H9 (cell line): ENCODE measurements around the gene AFDN. TPM values are rescaled to one million over a fixed set of nuclear protein-coding genes. Genes with fewer than 3 reads are reported as not detected.

Source experiments
- DNase-seq: peaks from one replicate; pipeline ENCODE4 v3.0.0-alpha.2; 2017
- H2AFZ ChIP-seq: one replicate; pipeline ENCODE4 v1.6.1; 2013; ENCODE audit warnings: mild to moderate bottlenecking, low read length, control low read depth, moderate library complexity
- H2AK5ac ChIP-seq: 2 replicates; pipeline ENCODE4 v1.6.1; 2013; ENCODE audit warnings: low read length, control low read depth, mixed read lengths; ENCODE audit not compliant: insufficient read length
- H2BK120ac ChIP-seq: one replicate; pipeline ENCODE4 v1.6.1; 2013; ENCODE audit warnings: low read depth, mild to moderate bottlenecking, low read length, control low read depth, inconsistent platforms; ENCODE audit not compliant: poor library complexity, severe bottlenecking
- H2BK12ac ChIP-seq: 2 replicates; pipeline ENCODE4 v1.6.1; 2013; ENCODE audit warnings: low read length, control low read depth, mixed read lengths, low read depth; ENCODE audit not compliant: insufficient read length
- H2BK15ac ChIP-seq: 2 replicates; pipeline ENCODE4 v1.6.1; 2013; ENCODE audit warnings: low read depth, low read length, control low read depth
- H2BK20ac ChIP-seq: one replicate; pipeline ENCODE4 v1.6.1; 2013; ENCODE audit warnings: low read depth, mild to moderate bottlenecking, low read length, control low read depth, inconsistent platforms; ENCODE audit not compliant: poor library complexity, severe bottlenecking
- H2BK5ac ChIP-seq: 2 replicates; pipeline ENCODE4 v1.6.1; 2013; ENCODE audit warnings: low read length, control low read depth, mixed read lengths; ENCODE audit not compliant: insufficient read length
- H3K14ac ChIP-seq: 2 replicates; pipeline ENCODE4 v1.6.1; 2013; ENCODE audit warnings: low read length, control low read depth; ENCODE audit not compliant: insufficient read depth
- H3K18ac ChIP-seq: 2 replicates; pipeline ENCODE4 v1.6.1; 2013; ENCODE audit warnings: low read depth, mild to moderate bottlenecking, mixed read lengths, low read length, control low read depth; ENCODE audit not compliant: insufficient read length
- H3K23ac ChIP-seq: 2 replicates; pipeline ENCODE4 v1.6.1; 2013; ENCODE audit warnings: low read length, control low read depth, mixed read lengths, low read depth; ENCODE audit not compliant: insufficient read length
- H3K23me2 ChIP-seq: 2 replicates; pipeline ENCODE4 v1.6.1; 2013; ENCODE audit warnings: low read depth, mild to moderate bottlenecking, mixed read lengths, low read length, control low read depth; ENCODE audit not compliant: insufficient read length, poor library complexity, severe bottlenecking
- H3K27ac ChIP-seq: 2 replicates; pipeline ENCODE4 v1.5.1; 2013; ENCODE audit warnings: low read length, control low read depth, mixed read lengths, low read depth; ENCODE audit not compliant: insufficient read length
- H3K27me3 ChIP-seq: 2 replicates; pipeline ENCODE4 v1.6.1; 2013; ENCODE audit warnings: low read length, control low read depth, inconsistent platforms; ENCODE audit not compliant: insufficient read depth
- H3K4ac ChIP-seq: 2 replicates; pipeline ENCODE4 v1.6.1; 2013; ENCODE audit warnings: low read depth, mild to moderate bottlenecking, control low read depth, inconsistent platforms, low read length, moderate library complexity
- H3K4me1 ChIP-seq: 2 replicates; pipeline ENCODE4 v1.6.1; 2013; ENCODE audit warnings: low read length, control low read depth, inconsistent platforms; ENCODE audit not compliant: insufficient read depth
- H3K4me2 ChIP-seq: 2 replicates; pipeline ENCODE4 v1.6.1; 2013; ENCODE audit warnings: low read length, control low read depth, mixed read lengths; ENCODE audit not compliant: insufficient read length, insufficient read depth
- H3K56ac ChIP-seq: 2 replicates; pipeline ENCODE4 v1.6.1; 2013; ENCODE audit warnings: low read depth, mild to moderate bottlenecking, mixed read lengths, low read length, control low read depth; ENCODE audit not compliant: insufficient read length
- H3K79me1 ChIP-seq: 2 replicates; pipeline ENCODE4 v1.6.1; 2013; ENCODE audit warnings: low read depth, mild to moderate bottlenecking, moderate library complexity, low read length, control low read depth, inconsistent platforms; ENCODE audit not compliant: insufficient read depth, poor library complexity, severe bottlenecking
- H3K79me2 ChIP-seq: 2 replicates; pipeline ENCODE4 v1.6.1; 2013; ENCODE audit warnings: low read length, control low read depth, inconsistent platforms; ENCODE audit not compliant: insufficient read depth
- H3K9ac ChIP-seq: 2 replicates; pipeline ENCODE4 v1.6.1; 2013; ENCODE audit warnings: low read length, control low read depth, mixed read lengths; ENCODE audit not compliant: insufficient read length; ENCODE audit errors: extremely low read depth
- H3K9me3 ChIP-seq: one replicate; pipeline ENCODE4 v1.6.1; 2013; ENCODE audit warnings: low read depth, low read length, inconsistent platforms; ENCODE audit not compliant: control insufficient read depth
- H3T11ph ChIP-seq: one replicate; pipeline ENCODE4 v1.6.1; 2013; ENCODE audit warnings: mild to moderate bottlenecking, low read length, control low read depth, inconsistent platforms
- H4K20me1 ChIP-seq: one replicate; pipeline ENCODE4 v1.6.1; 2013; ENCODE audit not compliant: control insufficient read depth, insufficient read length, insufficient read depth
- H4K5ac ChIP-seq: 2 replicates; pipeline ENCODE4 v1.6.1; 2013; ENCODE audit warnings: low read depth, mild to moderate bottlenecking, mixed read lengths, low read length, control low read depth; ENCODE audit not compliant: insufficient read length
- H4K8ac ChIP-seq: replicated peaks from 2 replicates; pipeline ENCODE4 v1.6.1; 2013; ENCODE audit warnings: low read length, control low read depth, mixed read lengths, low read depth; ENCODE audit not compliant: insufficient read length
- H4K91ac ChIP-seq: 2 replicates; pipeline ENCODE4 v1.6.1; 2013; ENCODE audit warnings: low read depth, mild to moderate bottlenecking, moderate library complexity, mixed read lengths, low read length, control low read depth; ENCODE audit not compliant: insufficient read length
- H3K27ac Mint-ChIP-seq, 3 experiments: 2 replicates in 2 of 3; 3 replicates in 1 of 3; pipeline ENCODE4 v1.8.0; 2020 to 2021; ENCODE audit warnings: mixed read lengths in 3 of 3, mild to moderate bottlenecking in 1 of 3, moderate library complexity in 1 of 3
- H3K27me3 Mint-ChIP-seq: 2 replicates; pipeline ENCODE4 v1.8.0; 2021; ENCODE audit warnings: low read depth, mild to moderate bottlenecking, moderate library complexity, mixed read lengths
- H3K36me3 Mint-ChIP-seq, 3 experiments: 2 replicates in 2 of 3; 3 replicates in 1 of 3; pipeline ENCODE4 v1.8.0; 2020 to 2021; ENCODE audit warnings: low read depth in 3 of 3, mixed read lengths in 3 of 3; ENCODE audit not compliant: insufficient read depth in 1 of 3
- H3K4me1 Mint-ChIP-seq, 2 experiments: 2 replicates each; pipeline ENCODE4 v1.8.0; 2020; ENCODE audit warnings: mixed read lengths in 2 of 2
- H3K4me3 Mint-ChIP-seq, 2 experiments: 2 replicates in 1 of 2; 3 replicates in 1 of 2; pipeline ENCODE4 v1.8.0; 2020 to 2021; ENCODE audit warnings: mild to moderate bottlenecking in 2 of 2, mixed read lengths in 2 of 2, moderate library complexity in 1 of 2
- H3K9me3 Mint-ChIP-seq, 2 experiments: 2 replicates in 1 of 2; 3 replicates in 1 of 2; pipeline ENCODE4 v1.8.0; 2020; ENCODE audit warnings: mild to moderate bottlenecking in 2 of 2, mixed read lengths in 2 of 2, moderate library complexity in 1 of 2
- CTCF ChIP-seq: fragments of 200-600 bp; sonication (generic); conservative IDR thresholded peaks from 3 replicates; pipeline ENCODE4 v1.8.0; 2021; ENCODE audit warnings: antibody characterized with exemption, mild to moderate bottlenecking
- WGBS: extraction: QIAGEN DNeasy Blood & Tissue Kit; methylation state at CpG from one replicate; pipeline ENCODE4 v1.1.7; 2013; ENCODE audit warnings: missing lambda C conversion rate, low lambda C conversion rate, mixed read lengths; ENCODE audit not compliant: insufficient read length; ENCODE audit errors: extremely low coverage; 5-methylcytosine and 5-hydroxymethylcytosine counted together
- total RNA-seq: library from RNA; stranded (reverse); gene quantifications from 2 replicates; pipeline ENCODE4 v1.2.1, GENCODE V29; 2021

The AFDN gene
- total RNA-seq, 1 experiment from 2014 or later: 157 TPM

- Histone ChIP-seq H3K9ac (no peak overlapping the region), H4K5ac (no peak overlapping the region), H2AK5ac (no peak overlapping the region), H3K27me3 (no peaks in the 10 kb centered on the region), H2BK12ac (no peak overlapping the region), H3T11ph (no peak overlapping the region), H3K56ac (no peak overlapping the region), H3K4me2 (no peak overlapping the region), H3K23me2 (no peaks in the 10 kb centered on the region), H3K4me1 (peaks cover 3% of the 10 kb centered on the region; the same call in 1 of the 2 replicates), H3K14ac (no peak overlapping the region), H3K27ac (no peak overlapping the region), H4K20me1 (no peaks in the 10 kb centered on the region), H3K4ac (no peak overlapping the region), H4K8ac (no peak overlapping the region), H3K18ac (no peak overlapping the region), H3K9me3 (no peaks in the 10 kb centered on the region), H2BK5ac (no peak overlapping the region), H2BK120ac (no peak overlapping the region), H2BK20ac (no peak overlapping the region), H2BK15ac (no peak overlapping the region), H3K79me1 (no peaks in the 10 kb centered on the region), H4K91ac (no peak overlapping the region), H3K23ac (no peak overlapping the region), H3K79me2 (no peaks in the 10 kb centered on the region), H2AFZ (no peak overlapping the region)
- no peak overlapping the region for H3K4me3 Mint-ChIP-seq
- no CpG with 5 or more reads among the region's 6 CpGs for WGBS
- H3K36me3 Mint-ChIP-seq: peaks cover 22 to 61% (median 52%) of the 10 kb centered on the region in 3 experiments; a peak in 6 of 7 replicates
- no peak overlapping the region for H3K27ac Mint-ChIP-seq
- DNase-seq: no peak
- peaks cover 34 to 37% of the 10 kb centered on the region in 2 experiments for H3K4me1 Mint-ChIP-seq
- no peak for TF ChIP-seq CTCF
- H3K9me3 Mint-ChIP-seq: no peaks in the 10 kb centered on the region
- no peaks in the 10 kb centered on the region for H3K27me3 Mint-ChIP-seq
Observed at GRCh38 chr6:167882244-167882643, 55.5 kb downstream of the AFDN start.
